HG03139 (cell line): Measurements from ENCODE around the gene NUAK2.
"Not testable (repeated sequence)": the region's sequence is repeated elsewhere in the genome, so short reads cannot be mapped to it uniquely, and the experiment has no call there.

Experiments
- ATAC-seq: cut with Tn5 transposase; IDR thresholded peaks from one replicate; pipeline ENCODE4 v1.9.1; 2021; ENCODE audit not compliant: unreplicated experiment

NUAK2 gene

DNA sequence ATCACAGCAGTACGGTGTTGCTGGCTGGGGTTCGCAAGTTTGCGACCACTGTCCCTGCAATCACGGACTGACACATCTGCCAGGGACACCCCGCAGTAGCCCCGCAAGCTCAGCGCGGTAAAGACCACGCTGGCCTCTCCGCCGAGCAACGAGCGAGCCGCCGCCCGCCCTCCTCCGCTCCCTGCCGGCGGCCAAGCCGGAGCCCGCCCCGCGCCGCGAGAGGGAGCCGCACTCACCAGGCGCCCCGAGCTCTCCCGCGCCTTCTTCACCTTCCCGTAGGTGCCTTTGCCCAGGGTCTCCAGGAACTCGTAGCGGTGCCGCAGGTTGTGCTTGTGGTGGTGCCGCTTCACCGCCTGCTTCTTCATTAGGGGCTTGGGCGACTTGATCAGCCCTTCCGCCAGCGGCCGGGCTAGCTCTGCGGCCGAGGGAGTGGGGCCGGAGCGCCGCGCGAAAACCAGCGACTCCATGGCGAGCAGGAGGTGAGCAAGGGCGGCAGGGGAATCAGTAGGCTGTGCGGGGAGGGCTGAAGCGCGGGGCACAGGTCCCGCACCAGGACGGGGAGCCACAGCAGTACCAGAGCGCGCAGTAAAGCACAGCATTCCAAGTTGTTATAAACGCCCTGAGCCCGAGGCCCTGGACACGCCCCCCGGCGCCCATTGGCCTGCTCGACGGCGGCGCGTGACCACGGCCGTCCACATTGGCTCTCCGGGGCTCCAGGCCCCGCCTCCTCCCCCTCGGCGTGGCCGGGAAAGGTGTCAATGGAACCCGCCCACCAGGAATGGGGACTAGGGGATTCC, at the start of gene NUAK2:
Gene NUAK2, minus strand, starts transcription at position 584 of the 797 bp plus-strand sequence. Its CDS starts 117 bp downstream, at position 467.
- ATAC-seq: no peak

DNA sequence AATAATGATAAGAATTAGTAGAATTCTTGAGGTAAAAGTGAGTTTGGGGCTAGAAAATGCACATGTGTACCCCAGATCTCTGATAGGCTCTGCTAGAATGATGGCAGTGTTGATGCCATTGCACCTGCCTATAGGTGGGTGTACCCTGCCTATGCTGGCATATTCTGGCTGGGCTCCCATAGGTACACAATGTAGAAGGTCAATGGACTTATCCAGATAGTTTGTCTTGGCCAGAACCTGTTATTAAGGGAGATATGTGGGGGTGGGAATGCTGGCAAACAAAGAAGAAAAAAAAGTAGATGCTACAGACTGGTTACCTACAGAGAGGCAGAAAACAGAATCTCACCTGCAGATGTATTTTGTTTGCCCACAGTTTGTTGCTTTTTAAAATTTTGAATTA, 49.2 kb upstream of the NUAK2 start:
- no peak for ATAC-seq

- no peak for ATAC-seq
Observed at GRCh38 chr1:205369701-205370123, 48.2 kb upstream of the NUAK2 start.

- no peak for ATAC-seq
Observed at GRCh38 chr1:205368478-205368877, 46.9 kb upstream of the NUAK2 start.

DNA sequence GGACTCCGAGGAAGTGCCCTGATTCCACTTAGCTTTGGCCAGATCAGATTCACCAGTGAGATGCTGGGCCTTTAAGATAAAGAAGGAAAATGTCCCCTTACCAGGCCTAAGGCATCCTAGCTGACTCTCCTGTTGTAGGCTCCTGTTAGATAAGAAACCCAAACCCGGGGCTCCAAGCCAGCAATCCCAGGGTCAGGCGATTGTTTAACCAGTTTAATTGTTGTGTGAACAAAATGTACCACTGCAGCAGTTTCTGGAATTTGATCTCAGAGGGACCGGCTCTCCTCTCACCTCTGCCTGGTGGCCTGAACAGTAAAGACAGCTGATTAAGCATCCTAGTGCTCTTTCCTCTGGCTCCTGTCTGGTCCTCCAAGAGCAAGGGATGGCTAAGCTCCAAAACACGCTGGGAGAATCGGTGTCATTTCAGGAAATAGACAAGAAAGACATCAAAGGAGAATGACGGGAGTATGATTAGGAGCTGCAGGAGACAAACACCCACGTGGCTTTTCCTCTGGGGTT, 44.5 kb upstream of the NUAK2 start:
- ATAC-seq: no peak

DNA sequence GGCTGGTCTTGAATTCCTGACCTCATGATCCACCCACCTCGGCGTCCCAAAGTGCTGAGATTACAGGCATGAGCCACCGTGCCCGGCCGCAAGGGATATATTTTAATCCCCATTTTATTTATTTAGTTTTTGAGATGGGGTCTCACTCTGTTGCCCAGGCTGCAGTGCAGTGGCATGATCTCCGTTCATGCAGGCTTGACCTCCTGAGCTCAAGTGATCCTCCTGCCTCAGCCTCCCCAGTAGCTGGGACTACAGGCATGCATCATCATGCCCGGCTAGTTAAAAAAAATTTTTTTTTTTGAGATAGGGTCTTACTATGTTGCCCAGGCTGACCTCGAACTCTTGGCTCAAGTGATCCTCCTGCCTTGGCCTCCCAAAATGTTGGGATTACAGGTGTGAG, 43.5 kb upstream of the NUAK2 start:
- not testable (repeated sequence) for ATAC-seq

GRCh38 chr1:205360891-205361290, 39.3 kb upstream of the NUAK2 start:
- ATAC-seq: no peak

GRCh38 chr1:205359771-205360565, 38.4 kb upstream of the NUAK2 start:
- no peak for ATAC-seq

DNA sequence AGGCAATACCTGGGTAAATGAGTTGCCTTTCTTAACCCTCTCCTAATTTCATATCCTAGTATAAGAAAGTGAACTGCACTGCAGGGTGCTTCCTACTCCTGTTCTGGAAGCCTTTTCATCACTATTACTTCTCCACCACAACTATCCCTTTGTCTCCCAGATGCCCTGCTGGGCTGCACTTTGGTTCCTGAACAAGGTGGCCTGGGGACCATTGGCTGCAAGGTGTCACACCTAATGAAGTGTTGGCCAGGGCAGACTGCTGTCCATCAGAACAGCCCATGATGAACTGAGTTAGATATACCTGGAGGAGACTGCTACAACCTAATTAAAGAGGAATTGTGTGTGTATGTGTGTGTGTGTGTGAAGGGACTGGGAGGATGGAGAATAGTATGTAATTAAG, 37.0 kb upstream of the NUAK2 start:
- no peak for ATAC-seq

- no peak for ATAC-seq
Observed at GRCh38 chr1:205357567-205357966, 36.0 kb upstream of the NUAK2 start.

- no peak for ATAC-seq
Observed at GRCh38 chr1:205356440-205357139, 35.0 kb upstream of the NUAK2 start, which contains the start of gene KLHDC8A. TSS of gene KLHDC8A (minus strand) at chr1:205356922. CDS start at chr1:205343604, 13,318 bp downstream.

GRCh38 chr1:205355075-205355453, 33.5 kb upstream of the NUAK2 start:
- ATAC-seq: no peak

- ATAC-seq: no peak
Observed at GRCh38 chr1:205354259-205355074, 32.9 kb upstream of the NUAK2 start.

GRCh38 chr1:205353612-205354011, 32.1 kb upstream of the NUAK2 start:
- ATAC-seq: no peak

DNA sequence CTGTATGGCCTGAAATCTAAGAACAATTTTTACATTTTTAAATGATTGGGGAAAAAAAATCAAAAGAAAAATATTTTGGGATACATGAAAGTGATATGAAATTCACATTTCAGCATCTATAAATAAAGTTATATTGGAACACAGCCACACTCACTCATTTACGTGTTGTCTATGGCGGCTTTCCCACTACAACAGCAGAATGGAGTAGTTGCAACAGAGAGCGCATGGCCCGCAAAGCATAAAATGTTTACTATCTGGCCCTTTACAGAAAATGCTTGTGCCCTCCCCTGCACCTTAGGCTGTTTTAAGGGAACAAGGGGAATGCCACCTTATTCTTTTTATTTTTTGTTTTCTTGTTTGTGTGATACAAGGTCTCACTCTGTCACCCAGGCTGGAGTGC, 31.6 kb upstream of the NUAK2 start:
- ATAC-seq: no peak

- ATAC-seq: no peak
Observed at GRCh38 chr1:205351984-205352713, 30.6 kb upstream of the NUAK2 start.

GRCh38 chr1:205350691-205351141, 29.2 kb upstream of the NUAK2 start:
- ATAC-seq: no peak

DNA sequence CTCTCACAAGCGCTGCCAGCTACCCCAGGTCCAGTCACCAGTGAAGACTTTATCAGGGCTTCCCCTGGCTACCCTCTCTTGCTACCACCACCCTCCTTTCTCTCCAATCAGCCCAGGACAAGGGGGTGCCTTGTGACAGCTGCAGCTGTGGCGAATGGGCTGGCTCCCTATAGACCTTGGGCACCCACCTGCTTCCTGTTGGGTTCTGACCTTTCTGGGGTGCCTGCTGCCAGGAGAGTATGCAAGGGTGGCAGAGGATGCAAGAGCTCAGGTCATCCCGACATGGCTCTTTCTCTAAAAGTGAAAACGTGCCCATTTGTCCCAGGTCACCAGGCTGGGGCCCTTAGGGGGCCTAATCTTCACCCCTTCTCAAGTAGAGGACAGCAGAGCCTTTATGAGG, 28.6 kb upstream of the NUAK2 start:
- no peak for ATAC-seq
